NCI-H748 (cell line): Measurements from ENCODE around the gene BTBD2.

Experiments used
- DNase-seq: peaks from one replicate; lab custom pipeline; 2025; ENCODE audit not compliant: unreplicated experiment; lab: John Stamatoyannopoulos, UW

Gene BTBD2

DNA sequence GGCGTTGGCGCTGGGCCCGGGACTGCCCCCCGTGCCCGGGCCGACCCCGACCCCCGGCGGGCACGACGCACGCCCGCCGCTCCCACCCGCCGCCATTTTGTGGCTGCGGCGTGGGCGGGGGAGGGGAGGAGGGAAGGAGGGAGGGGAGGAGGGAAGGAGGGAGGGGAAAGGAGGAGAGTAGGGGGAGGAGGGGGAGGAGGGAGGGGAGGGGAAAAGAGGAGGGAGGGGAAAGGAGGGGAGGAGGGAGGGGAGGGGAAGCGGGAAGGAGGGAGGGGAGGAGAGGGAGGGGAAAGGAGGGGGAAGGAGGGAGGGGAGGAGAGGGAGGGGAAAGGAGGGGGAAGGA is at the start of gene BTBD2:
Gene BTBD2 (minus strand): TSS at position 107 of the 343 bp plus-strand sequence. CDS start 11 bp downstream, at position 96.
- peak; percentile 63 for DNase-seq

GRCh38 chr19:2064788-2065524 is 49.4 kb upstream of the BTBD2 start:
- DNase-seq: no peak

DNA sequence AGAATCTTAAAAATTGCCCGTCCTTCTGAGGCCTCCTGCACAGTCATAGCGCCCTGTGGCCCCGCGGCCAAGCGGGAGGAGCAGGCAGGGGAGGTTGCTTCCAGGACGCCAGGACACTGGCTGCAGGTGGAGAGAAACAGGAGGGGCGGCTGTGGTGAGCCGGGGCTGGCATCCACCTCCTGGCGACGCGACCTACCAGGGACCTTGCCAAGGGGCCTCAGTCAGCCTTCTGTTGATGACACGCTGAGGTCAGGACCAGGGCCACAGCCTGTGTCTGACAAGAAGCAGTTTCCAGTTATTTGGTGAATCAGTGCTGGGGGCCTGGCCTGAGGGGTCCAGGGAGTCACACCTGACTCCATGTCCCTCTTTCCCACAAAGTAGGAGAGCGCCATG is 48.9 kb upstream of the BTBD2 start:
- DNase-seq: no peak

DNA sequence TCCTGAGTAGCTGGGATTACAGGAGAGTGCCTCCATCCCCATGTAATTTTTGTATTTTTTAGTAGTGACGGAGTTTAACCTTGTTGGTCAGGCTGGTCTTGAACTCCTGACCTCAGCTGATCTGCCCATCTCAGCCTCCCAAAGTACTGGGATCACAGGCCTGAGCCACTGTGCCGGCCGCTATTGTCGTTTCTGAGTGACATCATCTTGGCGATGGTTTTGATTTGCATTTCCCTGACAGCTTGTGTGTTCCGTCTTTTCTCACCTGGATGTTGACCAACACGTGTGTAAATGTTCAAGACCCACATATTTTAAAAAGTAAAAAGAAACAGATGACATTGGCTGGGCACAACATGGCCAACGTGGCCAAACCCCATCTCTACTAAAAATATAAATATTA is 48.3 kb upstream of the BTBD2 start:
- DNase-seq: no peak

- no peak for DNase-seq
Measured at GRCh38 chr19:2062770-2063169, 47.3 kb upstream of the BTBD2 start.

- no peak for DNase-seq
Measured at GRCh38 chr19:2062389-2062729, 46.8 kb upstream of the BTBD2 start.

GRCh38 chr19:2061495-2062388 is 46.2 kb upstream of the BTBD2 start:
- peak; percentile 97 for DNase-seq

- peak; percentile 63 for DNase-seq
Measured at GRCh38 chr19:2060884-2061494, 45.5 kb upstream of the BTBD2 start.

- DNase-seq: no peak
Measured at GRCh38 chr19:2059422-2060201, 44.1 kb upstream of the BTBD2 start.

GRCh38 chr19:2058570-2059421 is 43.3 kb upstream of the BTBD2 start:
- no peak for DNase-seq

DNA sequence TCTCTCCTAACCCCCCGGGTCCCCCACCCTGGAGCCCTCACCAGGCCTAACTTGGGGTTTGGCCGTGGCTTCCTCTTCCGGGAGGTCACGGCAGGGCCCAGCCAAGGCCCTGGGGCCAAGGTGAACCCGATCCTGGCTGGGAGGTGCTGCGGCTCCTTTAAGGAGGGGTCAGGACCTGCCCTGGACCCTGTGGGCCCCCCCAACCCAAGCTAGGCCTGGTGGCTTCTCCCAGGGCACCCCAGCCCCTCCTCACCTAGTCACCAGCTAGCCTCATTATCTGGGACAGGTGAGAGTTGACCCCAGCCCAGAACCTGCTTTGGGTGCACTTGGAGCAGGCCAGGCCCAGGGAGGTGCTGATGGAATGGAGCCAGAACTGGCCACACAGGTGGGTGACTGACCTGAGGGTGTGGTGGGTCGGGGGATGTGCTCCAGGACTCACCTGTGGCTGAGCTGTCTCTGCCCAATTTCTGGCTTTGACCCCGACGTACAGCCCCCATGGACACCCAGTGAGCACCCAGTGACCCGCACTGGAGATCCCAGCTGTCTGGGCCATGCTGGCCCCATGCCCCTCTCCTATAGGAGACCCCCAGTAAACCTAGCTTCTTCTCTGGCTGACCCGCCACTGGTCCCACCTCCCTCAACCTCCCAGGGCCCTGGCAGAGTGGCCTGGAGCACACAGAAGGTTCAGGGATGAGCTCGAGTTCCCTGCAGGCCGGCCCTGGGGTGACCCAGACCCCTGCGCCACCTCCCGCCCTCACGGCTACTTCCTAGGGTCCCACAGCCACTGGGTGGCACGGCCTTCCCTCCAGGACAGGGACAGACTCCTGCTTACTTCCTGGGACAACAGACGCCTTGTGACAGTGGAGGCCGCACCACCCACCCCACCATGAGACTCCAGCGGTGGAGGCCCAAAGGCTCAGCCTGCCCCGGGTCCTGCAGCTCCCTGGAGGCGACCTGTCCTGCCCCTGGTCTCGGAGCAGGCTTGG is 42.3 kb upstream of the BTBD2 start:
- DNase-seq: no peak

DNA sequence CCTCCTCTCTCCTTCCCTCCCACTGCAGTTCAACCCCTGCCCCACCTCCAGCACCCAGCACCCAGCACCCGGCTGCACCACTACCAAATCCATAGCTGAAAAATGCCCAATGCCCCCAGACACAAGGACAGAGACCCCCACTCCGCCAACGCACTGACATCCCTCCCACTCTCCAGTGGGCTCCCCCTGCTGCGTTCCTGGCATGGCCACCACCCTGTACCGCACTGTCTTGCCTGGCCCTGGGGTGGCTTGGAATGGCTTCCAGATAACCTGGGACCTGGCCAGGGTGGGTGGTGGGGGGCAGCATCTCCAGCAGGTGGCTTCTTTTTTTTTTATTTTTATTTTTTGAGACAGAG is 41.3 kb upstream of the BTBD2 start:
- DNase-seq: no peak

DNA sequence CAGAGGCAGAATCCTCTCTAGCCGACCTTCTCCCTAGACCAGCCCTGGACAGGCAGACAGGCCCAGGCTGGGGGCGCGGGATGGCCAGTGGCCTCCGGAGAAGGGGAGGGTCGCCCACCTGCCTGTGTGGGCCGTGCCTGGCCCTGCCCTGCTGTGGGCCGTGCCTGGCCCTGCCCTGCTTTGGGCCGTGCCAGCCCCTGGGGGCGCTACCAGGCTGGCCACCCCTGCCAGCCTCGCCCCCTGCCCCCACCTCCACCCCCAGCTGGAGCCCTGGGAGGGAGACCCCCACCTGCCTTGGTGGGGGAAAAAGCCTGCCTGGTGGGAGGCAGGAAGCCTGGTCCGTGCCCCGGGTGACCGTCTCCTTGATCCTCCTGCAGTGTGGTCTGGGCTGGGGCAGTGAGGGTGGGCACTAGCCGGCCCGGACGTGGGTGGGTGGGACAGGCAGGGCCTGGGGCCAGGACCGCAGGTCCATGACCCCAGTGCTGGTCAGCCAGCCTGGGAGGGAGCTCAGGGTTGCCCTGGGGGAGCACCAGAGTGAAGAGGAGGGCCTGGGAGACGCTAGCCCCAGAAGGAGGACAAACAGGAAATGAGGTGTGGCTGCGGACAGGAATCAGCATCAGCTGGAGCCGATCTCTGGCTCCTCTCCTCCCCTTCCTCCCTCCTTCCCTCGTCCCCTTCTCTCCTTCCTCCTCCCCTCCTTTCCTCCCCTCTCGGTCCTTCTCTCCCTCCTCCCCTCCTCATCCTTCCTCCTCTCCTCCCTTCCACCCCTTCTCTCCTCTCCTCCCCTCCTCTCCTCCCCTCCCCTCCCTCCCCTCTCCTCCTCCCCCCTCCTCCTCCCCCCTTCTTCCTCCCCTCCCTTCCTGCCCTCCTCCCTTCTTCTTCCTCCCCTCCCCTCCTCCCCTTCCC is 40.7 kb upstream of the BTBD2 start:
- peak; percentile 17 for DNase-seq

DNA sequence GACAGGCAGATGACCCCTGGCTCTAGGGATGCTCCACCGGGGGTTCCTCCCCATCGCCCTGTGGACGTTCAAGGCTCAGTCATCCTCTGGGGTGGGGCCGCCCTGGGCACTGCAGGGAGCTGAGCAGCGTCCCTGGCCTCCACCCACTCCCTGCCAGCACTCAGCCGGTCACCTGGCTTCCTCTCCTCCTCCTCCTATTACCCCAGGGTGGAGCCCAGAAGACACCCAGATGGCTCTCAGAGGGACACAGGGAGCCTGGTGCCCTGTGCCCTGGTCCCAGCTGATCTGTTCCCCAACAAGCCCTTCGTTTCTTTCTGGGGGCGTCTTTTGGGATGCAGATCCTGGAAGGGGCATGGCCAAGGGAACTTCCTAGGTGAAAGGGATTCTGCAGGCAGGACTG is 39.2 kb upstream of the BTBD2 start:
- DNase-seq: no peak

- DNase-seq: no peak
Measured at GRCh38 chr19:2053601-2054389, 38.3 kb upstream of the BTBD2 start.

DNA sequence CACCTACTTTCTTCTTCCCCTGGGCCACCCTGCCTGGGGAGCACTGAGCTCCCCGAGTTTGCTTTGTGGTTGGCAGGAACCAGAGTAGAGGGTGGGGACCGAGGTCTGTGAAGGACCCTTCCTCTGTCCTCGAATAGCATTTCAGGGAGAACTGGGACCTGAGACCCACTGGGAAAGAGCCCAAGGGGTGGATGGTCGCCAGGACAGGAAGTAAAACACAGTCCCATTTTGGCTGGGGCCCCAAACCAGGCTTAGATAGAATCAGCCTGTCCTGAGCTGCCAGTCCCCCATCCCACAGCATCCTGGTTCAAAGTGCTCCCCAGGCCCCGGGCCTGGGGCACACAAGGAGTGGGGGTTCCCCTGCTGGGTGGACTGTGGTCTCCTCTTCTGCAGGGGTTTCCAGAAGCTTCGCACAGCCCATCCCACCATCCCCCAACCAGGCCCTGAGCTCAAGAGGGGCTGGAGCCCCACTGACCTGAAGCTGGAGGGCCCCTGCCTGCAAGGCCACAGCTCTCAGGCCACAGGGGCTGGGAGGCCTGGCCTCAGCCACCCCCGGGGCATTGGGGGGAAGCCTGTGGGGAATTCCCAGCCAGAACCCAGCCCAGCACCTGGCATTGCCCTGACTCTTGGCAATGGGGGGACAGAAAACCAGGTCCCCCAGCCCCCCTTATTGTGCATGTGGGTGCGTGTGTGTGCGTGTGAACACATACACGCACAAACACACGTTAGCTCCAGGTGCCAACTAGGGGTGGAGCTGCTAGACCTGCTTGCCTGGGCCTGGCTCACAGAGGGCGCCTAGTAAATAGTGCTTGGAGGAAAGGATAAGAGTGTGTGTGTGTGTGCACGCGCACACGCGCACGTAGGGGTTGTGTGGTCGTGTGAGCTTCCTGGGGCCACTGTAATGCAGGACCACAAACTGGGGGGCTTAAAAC is 36.5 kb upstream of the BTBD2 start:
- peak; percentile 20 for DNase-seq
